H1 (cell line): ENCODE data around the gene ABCA13. TPM values are rescaled to one million over a fixed set of nuclear protein-coding genes. Genes with fewer than 3 reads are reported as not detected.

Source experiments
- CHD7 ChIP-seq: fragments of 300-600 bp; sonication (generic); IDR thresholded peaks from 2 replicates; pipeline ENCODE4 v1.7.1; 2012; ENCODE audit warnings: low read length, moderate library complexity, mild to moderate bottlenecking, inconsistent platforms; ENCODE audit not compliant: insufficient replicate concordance
- GTF2F1 ChIP-seq: IDR thresholded peaks from 2 replicates; pipeline ENCODE4 v1.6.1; 2012; ENCODE audit warnings: low read depth, low read length, improper control_type of control experiment, borderline replicate concordance
- NANOG ChIP-seq: IDR thresholded peaks from 2 replicates; pipeline ENCODE4 v1.6.1; 2011; ENCODE audit warnings: low read length, low read depth, mild to moderate bottlenecking, inconsistent platforms; ENCODE audit not compliant: insufficient read depth, poor library complexity, severe bottlenecking
- NRF1 ChIP-seq: IDR thresholded peaks from 2 replicates; pipeline ENCODE4 v1.6.1; 2011; ENCODE audit warnings: mild to moderate bottlenecking, low read depth, low read length, improper control_type of control experiment
- TEAD4 ChIP-seq: IDR thresholded peaks from 2 replicates; pipeline ENCODE4 v1.6.1; 2012; ENCODE audit warnings: low read depth, low read length, inconsistent platforms, mixed read lengths
- USF2 ChIP-seq: IDR thresholded peaks from 2 replicates; pipeline ENCODE4 v1.6.1; 2011; ENCODE audit warnings: low read length, improper control_type of control experiment
- polyA plus RNA-seq, 7 experiments: library from polyadenylated mRNA; depleted of rRNA in 3 of 7; stranded (reverse) in 5 of 7; unstranded in 2 of 7; fragments of >200 nt in 5 of 7; fragments of 200-250 nt in 2 of 7; gene quantifications; 1 replicate in 5 of 7; 2 replicates in 1 of 7; 4 replicates in 1 of 7; pipeline versions ENCODE4 v1.2.1 to v1.2.3, GENCODE V29; 2011 to 2013; ENCODE audit warnings: missing spikeins in 2 of 7, mixed read lengths in 2 of 7
- total RNA-seq: library from RNA; stranded (reverse); fragmentation: NEBNext Ultra II Directional; extraction: Animal tissue kit (Norgen Biotek cat#: 25700); gene quantifications from 2 replicates; pipeline ENCODE4 v1.2.1, GENCODE V29; 2021

Gene ABCA13
- total and polyA plus RNA-seq, 2 of the 8 experiments (the other 6 are each of a cell fraction or from before 2014, with no cell fraction given) = 0.07 to 0.09 TPM

GRCh38 chr7:48658138-48658537 is 486.9 kb downstream of the ABCA13 start (continued):
- TF ChIP-seq CHD7 = no peak
- TF ChIP-seq NRF1 = no peak
- no peak for TF ChIP-seq NANOG
- no peak for TF ChIP-seq TEAD4
- TF ChIP-seq GTF2F1 = no peak
- no peak for TF ChIP-seq USF2
